Measurements from ENCODE around the gene LTA4H.
"Not testable (repeated sequence)": the region's sequence is repeated elsewhere in the genome, so short reads cannot be mapped to it uniquely, and the experiment has no call there.

The LTA4H gene

DNA sequence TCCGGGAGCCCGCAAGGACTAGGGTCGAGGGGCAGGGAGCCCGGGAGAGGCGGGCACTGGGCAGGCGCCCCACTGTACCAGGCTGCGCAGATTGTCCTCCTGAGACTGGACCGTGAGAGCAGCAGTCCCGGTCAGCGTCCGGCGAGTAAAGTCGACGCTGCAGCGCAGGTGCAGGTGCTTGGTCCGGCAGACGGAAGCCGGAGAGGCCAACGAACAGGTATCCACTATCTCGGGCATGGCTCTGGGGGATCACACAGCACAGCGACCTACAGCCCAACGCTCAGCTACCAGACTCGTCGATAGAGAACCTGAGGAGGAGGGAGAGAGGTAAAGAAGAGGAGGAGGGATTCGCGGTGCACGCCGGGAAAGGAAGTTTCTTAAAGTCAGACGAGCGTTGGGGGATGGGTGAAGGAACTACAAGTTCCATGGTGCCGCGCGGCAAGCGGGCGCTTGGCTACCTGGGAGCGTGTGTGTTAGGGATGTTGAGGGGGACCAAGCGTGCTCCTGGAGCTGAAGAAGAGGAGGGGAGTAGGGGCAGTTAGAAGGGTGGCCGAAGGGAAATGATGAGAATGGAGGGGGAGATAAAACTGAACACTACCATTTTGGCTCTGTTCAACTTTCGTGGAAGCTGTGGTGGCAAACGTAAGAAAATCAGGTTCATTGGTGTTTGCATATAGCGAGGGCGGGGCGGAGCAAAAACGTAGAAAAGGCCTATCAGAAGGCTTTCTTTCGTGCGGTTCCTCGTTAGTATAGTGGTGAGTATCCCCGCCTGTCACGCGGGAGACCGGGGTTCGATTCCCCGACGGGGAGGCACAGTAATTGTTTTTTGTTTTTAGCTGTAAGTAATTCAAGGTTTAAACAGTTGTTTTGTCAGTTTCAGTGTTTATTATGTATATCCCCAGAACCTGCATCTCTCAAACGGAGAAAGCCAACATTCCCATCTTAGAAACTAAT lies at the start of gene LTA4H:
TSS of gene LTA4H (minus strand) at position 305 of the 954 bp plus-strand sequence. CDS start at position 237, 68 bp downstream.
- peak; percentile 94 for DNase-seq (ENCODE audit: low spot score)

DNA sequence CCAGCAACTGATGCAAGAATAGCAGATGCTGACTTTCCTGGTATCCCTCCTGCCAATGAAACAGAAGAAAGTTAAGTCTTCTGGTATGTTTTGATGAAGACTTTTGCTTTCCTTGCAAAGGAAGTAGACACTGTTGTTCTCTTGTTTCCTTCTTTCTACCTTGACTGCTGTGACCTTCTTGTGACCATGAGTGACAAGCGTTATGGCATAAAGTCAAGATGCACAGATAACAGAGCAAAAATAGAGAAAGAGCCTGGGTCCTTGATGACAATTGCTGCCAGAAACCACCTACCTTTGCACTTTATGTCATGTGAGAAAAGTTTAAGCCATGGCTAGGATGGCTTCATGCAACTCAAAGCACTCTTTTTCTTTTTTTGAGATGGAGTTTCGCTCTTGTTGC lies 49.2 kb upstream of the LTA4H start:
- DNase-seq (ENCODE audit: low spot score), result no peak

DNA sequence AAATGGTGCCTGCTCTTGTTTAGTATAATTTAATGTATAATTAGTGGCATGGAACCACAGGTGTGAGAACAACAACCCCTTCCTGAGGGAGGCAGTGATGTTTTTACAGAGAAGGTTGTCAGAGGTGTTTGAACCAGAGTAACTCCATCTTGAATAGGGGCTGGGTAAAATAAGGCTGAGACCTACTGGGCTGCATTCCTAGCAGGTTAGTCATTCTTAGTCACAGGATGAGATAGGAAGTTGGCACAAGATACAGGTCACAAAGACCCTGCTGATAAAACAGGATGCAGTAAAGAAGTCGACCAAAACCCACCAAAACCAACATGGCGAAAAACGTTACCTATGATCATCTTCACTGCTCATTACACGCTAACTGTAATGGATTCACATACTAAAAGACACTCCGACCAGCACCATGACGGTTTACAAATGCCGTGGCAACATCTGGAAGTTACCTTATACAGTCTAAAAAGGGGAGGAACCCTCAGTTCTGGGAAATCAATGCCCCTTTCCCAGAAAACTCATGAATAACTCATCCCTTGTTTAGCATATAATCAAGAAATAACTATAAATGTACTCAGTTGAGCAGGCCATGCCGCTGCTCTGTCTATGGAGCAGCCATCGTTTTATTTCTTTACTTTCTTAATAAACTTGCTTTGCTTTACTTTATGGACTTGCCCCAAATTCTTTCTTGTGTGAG lies 47.8 kb upstream of the LTA4H start:
- no peak for DNase-seq (ENCODE audit: low spot score)

DNA sequence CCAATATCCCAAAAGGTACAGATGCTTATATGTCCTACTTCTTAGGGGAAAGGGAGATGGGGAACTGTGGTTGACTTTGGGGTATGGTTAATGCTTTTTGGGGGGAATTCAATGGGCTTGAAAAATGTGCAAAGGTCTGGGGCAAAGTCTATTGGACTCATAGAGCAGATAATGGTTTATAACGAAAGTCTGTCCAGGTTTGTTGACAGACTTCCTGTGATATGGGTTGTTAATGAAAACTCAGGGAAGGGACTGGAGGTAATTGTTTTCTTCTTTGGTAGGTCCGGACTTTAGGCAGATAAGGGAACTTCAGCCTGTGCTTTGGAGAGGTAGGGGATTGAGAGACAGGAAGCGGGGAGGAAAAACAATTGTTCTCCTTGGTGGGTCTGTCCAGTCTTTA lies 46.2 kb upstream of the LTA4H start:
- no peak for DNase-seq (ENCODE audit: low spot score)

DNA sequence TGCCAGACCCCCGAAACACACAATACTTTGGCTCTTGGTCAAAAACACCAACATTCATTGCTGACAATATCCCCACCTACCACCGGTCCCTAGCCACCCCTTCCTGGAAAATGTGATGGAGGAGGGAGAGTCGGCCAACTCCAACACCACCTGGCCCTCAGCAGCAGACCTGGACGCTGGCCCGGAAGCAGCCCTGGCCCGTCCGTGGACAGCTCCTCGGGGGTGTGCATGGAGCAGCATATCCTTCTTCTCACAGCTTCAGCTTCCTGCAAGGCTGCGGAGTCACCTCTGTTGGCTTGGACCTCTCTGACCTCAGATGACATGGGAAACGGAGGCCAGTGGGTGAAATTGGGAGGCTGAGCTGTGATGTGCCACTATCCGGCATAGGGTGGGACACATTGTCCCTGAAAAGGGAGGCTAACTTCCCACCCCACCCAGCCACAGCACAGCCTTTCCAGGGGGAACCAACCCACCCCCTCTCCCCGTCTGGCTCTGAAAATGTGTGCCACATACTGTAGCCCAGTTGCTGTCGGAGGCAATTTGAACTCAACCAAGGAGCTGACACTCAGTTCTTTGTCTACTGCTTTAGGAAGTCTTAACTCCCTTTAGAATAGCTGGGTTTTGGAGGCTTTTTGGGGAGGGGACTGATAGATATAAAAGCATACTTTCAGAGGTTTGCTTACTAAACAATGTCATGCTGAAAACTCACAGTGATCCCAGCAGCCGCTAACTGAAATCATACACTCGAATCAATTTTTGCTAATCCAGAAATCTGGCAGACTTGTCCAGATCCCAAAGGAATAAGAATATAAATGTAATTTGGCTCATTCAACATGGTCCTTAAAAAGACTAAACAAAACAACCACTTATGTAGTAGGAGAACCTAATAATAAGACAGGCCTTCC lies 43.1 kb upstream of the LTA4H start:
- no peak for DNase-seq (ENCODE audit: low spot score)

GRCh38 chr12:96077081-96077480 lies 41.7 kb upstream of the LTA4H start:
- no peak for DNase-seq (ENCODE audit: low spot score)

DNA sequence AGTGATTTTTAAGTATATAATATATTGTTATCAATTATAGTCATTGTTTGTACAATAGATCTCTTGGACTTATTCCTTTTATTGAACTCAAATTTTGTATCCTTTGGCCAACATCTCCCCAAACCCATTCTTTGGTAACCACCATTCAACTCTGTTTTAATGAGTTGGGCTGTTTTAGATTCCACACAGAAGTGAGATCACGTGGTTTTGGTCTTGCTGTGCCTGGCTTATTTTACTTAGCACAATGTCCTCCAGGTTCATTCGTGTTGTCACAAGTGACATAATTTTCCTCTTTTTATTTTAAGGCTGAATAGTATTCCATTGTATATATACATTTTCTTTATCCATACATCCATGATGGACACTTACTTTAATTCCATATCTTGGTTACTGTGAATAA lies 40.2 kb upstream of the LTA4H start:
- no peak for DNase-seq (ENCODE audit: low spot score)

DNA sequence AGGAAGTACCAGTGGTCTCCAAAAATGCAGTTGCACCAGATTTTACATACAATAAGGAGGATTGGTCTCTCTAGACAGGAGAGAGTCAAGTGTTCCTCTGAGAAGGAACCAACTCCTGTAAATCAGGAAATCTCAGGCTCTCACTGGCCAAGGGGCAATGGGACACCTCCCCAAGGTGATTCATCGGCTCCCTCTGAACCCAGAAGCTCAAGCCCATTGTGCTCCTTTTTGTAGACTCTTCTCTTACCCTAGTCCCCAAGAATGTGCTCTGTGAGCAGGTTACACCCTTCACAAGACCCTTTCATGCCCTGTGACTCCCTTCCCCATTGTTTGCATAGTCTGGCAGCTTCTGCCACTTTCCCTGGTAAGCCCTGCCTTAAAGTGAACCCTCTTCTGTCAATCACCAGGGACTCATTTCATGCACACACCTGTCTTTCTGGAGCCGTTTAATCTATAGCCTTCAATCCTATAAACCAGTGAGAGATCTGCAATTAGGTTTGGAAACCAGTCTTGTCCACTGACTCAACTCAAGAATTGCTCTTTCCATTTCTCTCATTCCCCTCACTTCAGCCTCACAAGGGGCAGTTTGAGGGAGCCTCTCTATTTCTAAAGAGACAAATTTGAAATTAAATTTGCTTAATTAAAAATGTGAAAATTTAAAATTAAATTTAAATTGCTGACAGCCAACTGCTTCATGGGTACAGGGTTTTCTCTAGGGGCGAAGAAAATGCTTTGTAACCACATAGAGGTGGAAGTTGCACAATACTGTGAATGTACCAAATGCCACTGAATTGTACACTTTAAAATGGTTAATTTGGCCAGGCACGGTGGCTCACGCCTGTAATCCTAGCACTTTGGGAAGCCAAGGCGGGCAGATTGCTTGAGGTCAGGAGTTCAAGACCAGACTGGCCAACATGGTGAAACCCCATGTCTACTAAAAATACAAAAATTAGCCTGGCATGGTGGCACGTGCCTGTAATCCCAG lies 38.3 kb upstream of the LTA4H start:
- no peak for DNase-seq (ENCODE audit: low spot score)

DNA sequence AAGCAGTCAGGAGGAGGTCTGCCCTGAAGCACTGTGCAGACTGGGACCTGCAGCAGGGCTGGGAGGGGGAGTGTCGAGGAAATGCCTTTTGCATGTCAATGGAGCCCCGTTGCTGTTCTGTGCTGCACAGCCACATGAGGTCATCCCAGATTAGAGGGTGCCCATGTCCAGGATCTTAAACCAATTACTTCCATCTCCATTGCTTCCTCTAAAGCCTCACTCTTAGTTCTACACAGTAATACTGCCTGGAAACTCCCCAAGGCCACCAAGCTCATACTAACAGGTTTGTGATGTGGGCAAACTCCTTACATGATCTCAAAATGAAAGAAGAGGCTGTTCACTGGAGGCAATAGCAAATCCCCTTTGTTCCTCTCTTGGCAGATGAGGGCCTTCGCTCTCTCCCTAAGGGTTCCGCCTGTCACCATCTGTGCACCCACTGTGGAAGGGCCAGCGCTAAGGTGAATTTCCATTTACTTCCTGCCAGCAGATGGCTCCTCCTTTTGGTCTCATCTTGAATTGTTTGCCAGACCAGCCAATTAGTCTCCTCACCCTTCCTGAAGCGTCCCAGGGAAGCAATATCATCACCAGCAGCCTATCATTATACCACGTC lies 35.4 kb upstream of the LTA4H start:
- DNase-seq (ENCODE audit: low spot score), result no peak

- no peak for DNase-seq (ENCODE audit: low spot score)
Observed at GRCh38 chr12:96069511-96070231, 34.3 kb upstream of the LTA4H start.

DNA sequence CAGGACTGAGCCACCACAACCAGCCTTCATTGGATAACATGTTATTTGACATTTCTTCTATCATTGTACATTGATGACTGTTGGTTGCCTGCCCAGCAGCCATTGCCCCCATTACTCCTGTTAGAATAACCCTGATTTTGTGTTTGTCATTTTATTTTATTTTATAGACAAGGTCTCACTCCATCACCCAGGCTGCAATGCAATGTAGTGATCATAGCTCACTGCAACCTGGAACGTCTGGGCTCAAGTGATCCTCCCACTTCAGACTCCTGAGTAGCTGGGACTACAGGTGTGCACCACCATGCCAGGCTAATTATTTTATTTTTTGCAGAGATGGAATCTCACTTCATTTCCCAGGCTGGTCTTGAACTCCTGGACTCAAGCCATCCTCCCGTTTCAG lies 33.2 kb upstream of the LTA4H start:
- no peak for DNase-seq (ENCODE audit: low spot score)

DNA sequence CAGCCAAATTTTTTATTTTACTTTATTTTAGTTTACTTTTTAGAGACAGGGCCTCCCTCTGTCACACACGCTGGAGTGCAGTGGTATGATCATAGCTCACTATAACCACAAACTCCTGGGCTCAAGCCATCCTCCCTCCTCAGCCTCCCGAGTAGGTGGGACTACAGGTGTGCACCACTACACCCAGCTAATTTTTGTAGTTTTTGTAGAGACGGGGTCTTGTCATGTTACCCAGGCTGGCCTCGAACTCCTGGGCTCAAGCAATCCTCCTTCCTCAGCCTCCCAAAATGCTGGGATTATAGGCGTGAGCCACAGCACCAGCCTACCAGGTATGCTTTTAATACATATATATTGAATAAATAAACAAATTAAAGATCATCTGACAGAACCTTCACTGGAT lies 32.7 kb upstream of the LTA4H start:
- DNase-seq (ENCODE audit: low spot score), result no peak

DNA sequence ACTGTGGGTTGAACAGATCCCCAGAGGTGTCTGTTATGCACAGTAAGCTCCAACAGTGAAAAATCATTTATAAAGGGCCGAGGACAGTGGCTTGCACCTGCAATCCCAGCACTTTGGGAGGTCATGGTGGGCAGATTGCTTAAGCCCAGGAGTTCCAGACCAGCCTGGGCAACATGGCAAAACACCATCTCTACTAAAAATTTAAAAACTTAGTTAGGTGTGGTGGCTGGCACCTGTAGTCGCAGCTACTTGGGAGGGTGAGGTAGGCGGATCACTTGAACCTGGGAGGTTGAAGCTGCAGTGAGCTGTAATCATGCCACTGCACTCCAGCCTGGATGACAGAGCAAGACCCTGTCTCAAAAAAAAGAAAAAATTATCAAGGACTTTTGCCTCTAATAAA lies 30.4 kb upstream of the LTA4H start:
- DNase-seq (ENCODE audit: low spot score), result not testable (repeated sequence)

- DNase-seq (ENCODE audit: low spot score), result no peak
Observed at GRCh38 chr12:96064966-96065365, 29.6 kb upstream of the LTA4H start.

GRCh38 chr12:96064271-96064670 lies 28.9 kb upstream of the LTA4H start:
- no peak for DNase-seq (ENCODE audit: low spot score)

DNA sequence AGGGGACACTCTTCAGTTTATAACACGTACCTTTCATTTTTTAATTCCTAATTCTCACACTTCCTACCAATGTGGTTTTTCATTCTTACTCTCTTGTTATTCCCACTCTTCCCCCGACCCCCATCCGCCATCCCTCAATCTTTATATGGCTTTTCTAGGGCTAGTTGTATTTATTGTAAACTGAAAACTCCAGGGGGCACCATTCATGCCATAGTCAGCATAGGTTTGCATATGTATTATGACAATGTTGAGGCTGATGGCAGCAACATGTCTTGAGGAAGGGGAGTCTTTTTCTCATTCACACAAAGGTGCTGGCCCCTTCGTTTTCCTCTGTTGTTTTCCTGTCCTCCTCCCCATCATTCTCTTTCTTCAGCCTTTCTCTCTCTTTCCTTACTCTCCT lies 27.7 kb upstream of the LTA4H start:
- DNase-seq (ENCODE audit: low spot score), result no peak

DNA sequence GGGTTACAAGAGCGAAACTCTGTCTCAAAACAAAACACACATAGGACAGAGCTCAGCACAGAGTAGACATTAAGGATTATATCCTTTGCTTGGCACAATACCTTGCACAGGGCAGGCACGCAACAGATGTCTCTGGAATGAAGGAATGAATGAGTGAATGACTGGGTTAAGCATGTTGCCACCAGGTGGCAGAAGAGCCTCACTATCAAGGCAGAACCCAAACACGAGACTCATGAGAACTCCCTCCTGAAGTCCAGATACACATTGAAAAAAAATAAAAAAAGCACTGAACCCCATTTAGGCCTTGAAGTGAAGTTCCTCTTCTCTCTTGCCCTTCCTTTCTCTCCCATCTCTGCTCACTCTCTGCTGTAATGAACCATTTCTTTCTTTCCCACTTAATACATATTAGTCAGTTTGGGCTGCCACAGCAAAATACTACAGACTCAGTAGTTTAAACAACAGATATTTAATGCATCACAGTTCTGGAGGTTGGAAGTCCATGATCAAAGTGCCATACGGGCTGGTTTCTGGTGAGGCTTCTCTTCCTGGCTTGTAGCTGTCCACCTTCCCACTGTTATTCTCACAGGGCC lies 26.6 kb upstream of the LTA4H start:
- peak; percentile 67 for DNase-seq (ENCODE audit: low spot score)

DNA sequence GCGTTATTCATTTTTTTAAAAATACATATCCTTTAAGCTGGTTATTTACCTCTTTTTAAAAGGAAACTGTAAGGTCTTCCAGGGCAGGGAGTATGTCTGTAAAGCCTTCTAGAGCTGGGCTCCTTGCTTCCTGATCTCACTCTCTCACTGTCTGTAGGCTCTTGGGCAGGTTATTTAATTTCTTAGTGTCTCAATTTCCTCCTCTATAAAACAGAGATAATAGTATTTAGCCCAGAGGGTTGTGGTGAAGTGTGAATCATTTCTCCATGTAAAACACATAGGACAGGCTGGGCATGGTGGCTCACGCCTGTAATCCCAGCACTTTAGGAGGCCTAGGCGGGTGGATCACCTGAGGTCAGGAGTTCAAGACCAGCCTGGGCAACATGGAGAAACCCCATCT lies 25.9 kb upstream of the LTA4H start:
- no peak for DNase-seq (ENCODE audit: low spot score)

DNA sequence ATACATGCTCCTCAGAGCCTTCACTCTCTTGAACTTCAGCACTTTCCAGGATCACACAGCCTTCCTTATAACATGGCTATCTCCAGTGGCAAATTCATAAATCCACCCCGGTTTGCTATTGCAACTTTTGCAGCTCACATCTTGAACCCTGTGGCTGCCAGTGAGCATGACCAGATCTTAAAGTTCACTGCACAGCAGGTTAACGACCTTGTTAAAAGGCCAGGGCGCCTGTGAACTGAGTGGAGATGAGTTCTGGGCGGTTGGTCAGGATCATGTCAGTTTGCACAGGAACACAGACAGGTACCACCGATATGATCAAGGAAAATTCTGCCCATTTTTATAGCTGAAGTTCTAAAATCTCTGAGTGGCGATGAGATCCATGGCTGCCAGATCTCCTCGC lies 24.7 kb upstream of the LTA4H start:
- no peak for DNase-seq (ENCODE audit: low spot score)
